Neuronal stem cell (in vitro differentiated cells): ENCODE results near the gene TBC1D5.
"Not testable (repeated sequence)": the region's sequence is repeated elsewhere in the genome, so short reads cannot be mapped to it uniquely, and the experiment has no call there.

Experiments
- DNase-seq: peaks from one replicate; pipeline ENCODE4 v3.0.0-alpha.2; 2013; ENCODE audit warnings: low spot score
- H2AFZ ChIP-seq: one replicate; pipeline ENCODE4 v1.6.1; 2013; ENCODE audit warnings: mild to moderate bottlenecking, low read length, inconsistent platforms
- H2AK5ac ChIP-seq: 2 replicates; pipeline ENCODE4 v1.6.1; 2013; ENCODE audit warnings: low read depth, mild to moderate bottlenecking, inconsistent platforms, low read length, moderate library complexity, mixed read lengths
- H2BK120ac ChIP-seq: 2 replicates; pipeline ENCODE4 v1.6.1; 2013; ENCODE audit warnings: low read depth, mild to moderate bottlenecking, inconsistent platforms, low read length, moderate library complexity, mixed read lengths
- H2BK12ac ChIP-seq: one replicate; pipeline ENCODE4 v1.6.1; 2013; ENCODE audit warnings: low read length, inconsistent platforms
- H2BK15ac ChIP-seq: 2 replicates; pipeline ENCODE4 v1.6.1; 2013; ENCODE audit warnings: mild to moderate bottlenecking, low read length, inconsistent platforms, mixed read lengths
- H2BK5ac ChIP-seq: one replicate; pipeline ENCODE4 v1.6.1; 2013; ENCODE audit warnings: inconsistent platforms, mild to moderate bottlenecking, low read length, moderate library complexity
- H3K14ac ChIP-seq: one replicate; pipeline ENCODE4 v1.6.1; 2013; ENCODE audit warnings: low read length, inconsistent platforms
- H3K18ac ChIP-seq: 2 replicates; pipeline ENCODE4 v1.6.1; 2013; ENCODE audit warnings: low read length, inconsistent platforms
- H3K23ac ChIP-seq: 2 replicates; pipeline ENCODE4 v1.6.1; 2013; ENCODE audit warnings: low read depth, mild to moderate bottlenecking, mixed read lengths, low read length, inconsistent platforms; ENCODE audit not compliant: poor library complexity
- H3K27ac ChIP-seq: replicated peaks from 3 replicates; pipeline ENCODE4 v1.5.1; 2013; ENCODE audit warnings: low read length, inconsistent platforms
- H3K27me3 ChIP-seq, 3 experiments: 2 replicates each; pipeline ENCODE4 v1.6.1; 2013; ENCODE audit warnings: low read length in 3 of 3, mild to moderate bottlenecking in 2 of 3, inconsistent platforms in 1 of 3, low read depth in 1 of 3, mixed read lengths in 1 of 3, moderate library complexity in 1 of 3; ENCODE audit not compliant: control insufficient read depth in 3 of 3, insufficient read depth in 3 of 3
- H3K36me3 ChIP-seq, 2 donors: replicated peaks in 1 of 2; 2 replicates each; pipeline ENCODE4 v1.6.1; 2013; ENCODE audit warnings: low read length in 2 of 2; ENCODE audit not compliant: control insufficient read depth in 2 of 2, insufficient read depth in 2 of 2
- H3K4ac ChIP-seq: 2 replicates; pipeline ENCODE4 v1.6.1; 2013; ENCODE audit warnings: inconsistent platforms, mild to moderate bottlenecking, low read length, moderate library complexity
- H3K4me1 ChIP-seq, 2 donors: 1 replicate in 1 of 2; 2 replicates in 1 of 2; pipeline ENCODE4 v1.6.1; 2013; ENCODE audit warnings: low read length in 2 of 2, low read depth in 1 of 2; ENCODE audit not compliant: control insufficient read depth in 2 of 2, insufficient read depth in 1 of 2
- H3K4me2 ChIP-seq: one replicate; pipeline ENCODE4 v1.6.1; 2013; ENCODE audit warnings: mild to moderate bottlenecking, low read length, inconsistent platforms; ENCODE audit not compliant: insufficient read depth, poor library complexity, severe bottlenecking
- H3K4me3 ChIP-seq, 2 donors: 2 replicates each; pipeline ENCODE4 v1.5.1; 2013; ENCODE audit warnings: low read length in 2 of 2, mild to moderate bottlenecking in 2 of 2, inconsistent platforms in 1 of 2, moderate library complexity in 1 of 2
- H3K79me1 ChIP-seq: one replicate; pipeline ENCODE4 v1.6.1; 2013; ENCODE audit warnings: low read depth, mild to moderate bottlenecking, inconsistent platforms, low read length, moderate library complexity
- H3K9ac ChIP-seq: one replicate; pipeline ENCODE4 v1.6.1; 2013; ENCODE audit warnings: mild to moderate bottlenecking, low read depth, low read length, inconsistent platforms; ENCODE audit not compliant: poor library complexity
- H3K9me3 ChIP-seq, 2 donors: replicated peaks in 1 of 2; 2 replicates each; pipeline versions ENCODE3 to v1.6.1; 2013; ENCODE audit warnings: low read length in 2 of 2, mild to moderate bottlenecking in 2 of 2, inconsistent platforms in 1 of 2, low read depth in 1 of 2, mixed read lengths in 1 of 2, moderate library complexity in 1 of 2; ENCODE audit not compliant: control insufficient read depth in 2 of 2, insufficient read depth in 1 of 2
- H4K8ac ChIP-seq: one replicate; pipeline ENCODE4 v1.6.1; 2013; ENCODE audit warnings: low read depth, mild to moderate bottlenecking, inconsistent platforms, low read length, moderate library complexity
- H4K91ac ChIP-seq: one replicate; pipeline ENCODE4 v1.6.1; 2013; ENCODE audit warnings: low read length, low read depth, mild to moderate bottlenecking, inconsistent platforms; ENCODE audit not compliant: poor library complexity
- WGBS, 2 donors: extraction: QIAGEN DNeasy Blood & Tissue Kit; methylation state at CpG; one replicate each; pipeline ENCODE4 v1.1.7; 2013; ENCODE audit warnings: missing lambda C conversion rate in 2 of 2, mixed read lengths in 1 of 2; ENCODE audit not compliant: insufficient read length in 2 of 2, insufficient replicate concordance in 1 of 2; ENCODE audit errors: extremely low coverage in 2 of 2; 5-methylcytosine and 5-hydroxymethylcytosine counted together

TBC1D5 gene

DNA sequence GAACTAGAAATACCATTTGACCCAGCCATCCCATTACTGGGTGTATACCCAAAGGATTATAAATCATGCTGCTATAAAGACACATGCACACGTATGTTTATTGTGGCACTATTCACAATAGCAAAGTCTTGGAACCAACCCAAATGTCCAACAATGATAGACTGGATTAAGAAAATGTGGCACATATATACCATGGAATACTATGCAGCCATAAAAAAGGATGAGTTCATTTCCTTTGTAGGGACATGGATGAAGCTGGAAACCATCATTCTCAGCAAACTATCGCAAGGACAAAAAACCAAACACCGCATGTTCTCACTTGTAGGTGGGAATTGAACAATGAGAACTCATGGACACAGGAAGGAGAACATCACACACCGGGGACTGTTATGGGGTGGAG, 210.0 kb downstream of the TBC1D5 start:
- not testable (repeated sequence) for H3K4me2 ChIP-seq, H2BK12ac ChIP-seq, H3K79me1 ChIP-seq, H2AFZ ChIP-seq, H4K8ac ChIP-seq, H3K27ac ChIP-seq, H2BK15ac ChIP-seq, H3K27me3 ChIP-seq, H2BK120ac ChIP-seq, H3K4me1 ChIP-seq, H3K14ac ChIP-seq, H3K18ac ChIP-seq, H2BK5ac ChIP-seq, H4K91ac ChIP-seq, H3K9ac ChIP-seq, H3K23ac ChIP-seq, H3K4ac ChIP-seq, H3K36me3 ChIP-seq, H3K4me3 ChIP-seq, DNase-seq, H2AK5ac ChIP-seq, H3K9me3 ChIP-seq
- no CpG with 5 or more reads among the region's 4 CpGs for WGBS, 2 donors

DNA sequence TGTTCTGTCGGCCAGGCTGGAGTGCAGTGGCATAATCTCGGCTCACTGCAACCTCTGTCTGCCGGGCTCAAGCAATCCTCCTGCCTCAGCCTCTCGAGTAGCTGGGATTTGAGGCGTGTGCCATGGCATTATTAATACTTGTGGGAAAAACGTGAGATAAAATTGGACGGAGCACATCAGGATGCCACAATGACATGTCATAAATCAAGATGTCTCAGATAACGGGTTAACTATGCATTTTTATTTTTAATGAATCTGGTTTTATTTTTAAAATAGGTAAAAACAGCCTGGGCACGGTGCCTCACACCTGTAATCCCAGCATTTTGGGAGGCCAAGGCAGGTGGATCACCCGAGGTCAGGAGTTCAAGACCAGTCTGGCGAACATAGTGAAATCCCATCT, 212.8 kb downstream of the TBC1D5 start:
- H3K27ac ChIP-seq, result no peak overlapping the region
- H2BK120ac ChIP-seq, result no peak overlapping the region
- H3K4ac ChIP-seq, result no peak overlapping the region
- H3K27me3 ChIP-seq, result no peaks in the 10 kb centered on the region
- H3K18ac ChIP-seq, result no peak overlapping the region
- H2BK5ac ChIP-seq, result no peak overlapping the region
- H3K79me1 ChIP-seq, result no peaks in the 10 kb centered on the region
- no peak overlapping the region for H4K91ac ChIP-seq
- H3K14ac ChIP-seq, result no peak overlapping the region
- DNase-seq, result no peak
- no peaks in the 10 kb centered on the region for H3K9me3 ChIP-seq
- no peak overlapping the region for H2AFZ ChIP-seq
- H3K9ac ChIP-seq, result no peak overlapping the region
- WGBS, 2 donors, result no CpG with 5 or more reads among the region's 11 CpGs
- H3K4me2 ChIP-seq, result no peak overlapping the region
- no peak overlapping the region for H2BK15ac ChIP-seq
- no peaks in the 10 kb centered on the region for H3K4me1 ChIP-seq
- H3K23ac ChIP-seq, result no peak overlapping the region
- H3K4me3 ChIP-seq, result no peak overlapping the region
- H2AK5ac ChIP-seq, result no peak overlapping the region
- no peak overlapping the region for H2BK12ac ChIP-seq
- no peak overlapping the region for H4K8ac ChIP-seq
- H3K36me3 ChIP-seq, result no peaks in the 10 kb centered on the region

DNA sequence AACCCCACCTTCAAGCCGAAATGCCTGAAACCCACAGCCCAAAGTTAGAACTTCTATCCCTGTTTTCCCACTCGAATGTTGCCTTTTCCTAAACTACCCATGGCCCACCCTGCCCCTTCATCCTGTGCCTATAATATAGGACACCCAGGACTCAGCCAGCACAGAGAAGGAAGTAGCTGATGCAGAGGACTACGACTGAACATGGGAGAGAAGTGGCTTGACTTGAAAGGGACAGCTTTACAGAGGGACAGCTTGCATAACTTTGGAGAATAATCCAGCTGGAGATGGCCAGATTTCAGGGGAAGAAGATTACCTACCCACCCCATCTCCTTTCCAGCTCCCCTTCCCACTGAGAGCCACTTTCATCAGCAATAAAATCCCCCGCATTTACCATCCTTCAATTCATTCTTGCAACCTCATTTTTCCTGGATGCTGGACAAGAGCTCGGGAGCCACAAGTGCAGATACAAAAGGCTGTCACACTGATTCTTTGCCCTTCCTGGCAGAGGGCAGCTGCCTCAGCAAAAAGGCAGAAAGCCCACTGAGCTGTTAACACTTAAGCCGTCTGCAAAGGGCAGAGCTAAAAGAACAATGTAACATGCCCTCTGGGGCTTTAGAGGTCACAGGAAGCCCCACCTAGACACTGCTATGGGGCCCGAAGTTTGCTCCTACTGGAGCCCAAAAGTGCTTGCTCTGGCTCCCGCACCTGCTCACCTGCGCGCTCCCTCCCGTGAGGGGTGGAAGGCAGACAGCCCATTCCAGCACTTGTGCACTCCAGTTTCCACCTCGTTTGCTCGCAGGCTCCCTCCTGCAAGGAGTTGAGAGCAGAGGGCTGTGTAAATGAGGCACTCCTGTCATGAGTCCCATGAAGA, 224.0 kb downstream of the TBC1D5 start:
- no peak overlapping the region for H2BK12ac ChIP-seq
- H3K9ac ChIP-seq, result no peak overlapping the region
- H3K4me1 ChIP-seq, result peaks cover 4 to 9% of the 10 kb centered on the region in 2 donors
- no peak overlapping the region for H2BK15ac ChIP-seq
- H3K4me2 ChIP-seq, result peak overlapping the region; percentile 13
- no peaks in the 10 kb centered on the region for H3K9me3 ChIP-seq
- peak overlapping the region; percentile 23 for H3K23ac ChIP-seq
- no CpG with 5 or more reads among the region's 13 CpGs for WGBS, 2 donors
- H3K36me3 ChIP-seq, result no peaks in the 10 kb centered on the region
- H2AK5ac ChIP-seq, result no peak overlapping the region
- H4K91ac ChIP-seq, result no peak overlapping the region
- no peak overlapping the region for H3K4me3 ChIP-seq
- no peak overlapping the region for H3K4ac ChIP-seq
- H3K27ac ChIP-seq, result peak overlapping the region; percentile 72
- no peaks in the 10 kb centered on the region for H3K79me1 ChIP-seq
- peak; percentile 37 for DNase-seq
- no peak overlapping the region for H2BK120ac ChIP-seq
- H2BK5ac ChIP-seq, result no peak overlapping the region
- no peaks in the 10 kb centered on the region for H3K27me3 ChIP-seq
- H4K8ac ChIP-seq, result no peak overlapping the region
- peak overlapping the region; percentile 71 for H3K18ac ChIP-seq
- H2AFZ ChIP-seq, result no peak overlapping the region
- H3K14ac ChIP-seq, result peak overlapping the region; percentile 67

DNA sequence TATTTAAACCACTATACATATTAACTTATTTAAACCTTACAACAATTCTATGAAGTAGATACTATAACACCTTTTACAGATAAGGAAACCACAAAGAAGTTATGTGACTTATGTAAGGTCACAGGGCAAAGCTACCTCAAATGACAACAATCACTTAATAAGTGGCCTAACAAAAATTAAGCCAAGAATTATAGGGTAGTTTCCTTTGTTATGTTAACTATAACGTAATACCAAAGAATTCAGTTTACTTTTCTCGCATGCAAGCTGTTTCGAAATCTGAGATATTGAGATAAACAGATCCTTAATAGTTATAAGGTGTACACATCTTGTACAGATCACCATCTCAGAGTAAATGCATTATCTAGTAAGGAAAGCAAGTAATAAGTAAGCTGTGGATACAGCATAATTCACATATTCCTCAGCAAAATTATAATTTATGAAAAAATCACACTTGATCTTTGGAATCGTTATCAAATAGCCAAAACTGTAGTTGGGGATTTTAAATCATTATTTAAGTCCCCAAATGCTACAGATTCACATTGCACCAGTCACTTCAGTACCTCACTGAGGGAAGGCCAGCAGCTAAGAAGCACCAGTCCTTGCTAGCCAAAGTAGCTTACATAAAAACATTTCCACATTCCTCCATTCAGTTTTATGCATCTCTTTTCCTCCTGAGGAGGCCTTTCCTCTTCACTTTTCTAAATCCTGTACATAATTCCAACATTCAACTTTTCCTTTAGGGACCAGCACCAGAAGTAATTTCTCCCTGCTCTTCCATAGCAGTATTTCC, 226.8 kb downstream of the TBC1D5 start:
- no peak for DNase-seq
- Histone ChIP-seq H3K36me3 (no peaks in the 10 kb centered on the region), H2BK12ac (no peak overlapping the region), H2BK120ac (no peak overlapping the region), H2AK5ac (no peak overlapping the region), H2BK15ac (no peak overlapping the region), H3K14ac (no peak overlapping the region), H3K4me3 (no peak overlapping the region), H4K91ac (no peak overlapping the region), H3K9me3 (no peaks in the 10 kb centered on the region), H3K27me3 (no peaks in the 10 kb centered on the region), H4K8ac (no peak overlapping the region), H3K4me2 (no peak overlapping the region), H3K23ac (no peak overlapping the region), H3K18ac (no peak overlapping the region), H2AFZ (no peak overlapping the region), H3K27ac (no peak overlapping the region), H3K4me1 (peaks cover 4 to 9% of the 10 kb centered on the region in 2 donors), H3K79me1 (no peaks in the 10 kb centered on the region), H2BK5ac (no peak overlapping the region), H3K4ac (no peak overlapping the region), H3K9ac (no peak overlapping the region)
- no CpG with 5 or more reads among the region's 4 CpGs for WGBS, 2 donors
